ENCODE results near the gene PMIS2.

PMIS2 gene

GRCh38 chr19:35633727-35634440 is 47.9 kb downstream of the PMIS2 start:
- no peak for FAIRE-seq

GRCh38 chr19:35636651-35637050 is 50.7 kb downstream of the PMIS2 start:
- FAIRE-seq, result no peak

Data from islet of Langerhans (tissue), 1 donor.